HUES48 (cell line): ENCODE results near the gene PBX1.
"Not testable (repeated sequence)": the region's sequence is repeated elsewhere in the genome, so short reads cannot be mapped to it uniquely, and the experiment has no call there.

ENCODE experiments used
- H3K27ac ChIP-seq: one replicate; pipeline ENCODE4 v1.7.0; 2013; ENCODE audit warnings: low read depth, low read length, inconsistent platforms
- H3K27me3 ChIP-seq: 2 replicates; pipeline ENCODE4 v1.6.1; 2013; ENCODE audit warnings: mild to moderate bottlenecking, low read length; ENCODE audit not compliant: control insufficient read depth, insufficient read depth
- H3K36me3 ChIP-seq: 2 replicates; pipeline ENCODE4 v1.6.1; 2013; ENCODE audit warnings: low read length; ENCODE audit not compliant: control insufficient read depth, insufficient read depth
- H3K4me1 ChIP-seq: 2 replicates; pipeline ENCODE4 v1.6.1; 2013; ENCODE audit warnings: mild to moderate bottlenecking, low read length; ENCODE audit not compliant: control insufficient read depth, insufficient read depth
- H3K4me3 ChIP-seq: 2 replicates; pipeline ENCODE4 v1.5.1; 2013; ENCODE audit warnings: mild to moderate bottlenecking, low read depth, low read length
- H3K9ac ChIP-seq: 2 replicates; pipeline ENCODE4 v1.6.1; 2013; ENCODE audit warnings: mild to moderate bottlenecking, low read depth, low read length, moderate library complexity
- H3K9me3 ChIP-seq: 2 replicates; pipeline ENCODE4 v1.6.1; 2013; ENCODE audit warnings: low read length; ENCODE audit not compliant: control insufficient read depth, insufficient read depth

PBX1 gene

DNA sequence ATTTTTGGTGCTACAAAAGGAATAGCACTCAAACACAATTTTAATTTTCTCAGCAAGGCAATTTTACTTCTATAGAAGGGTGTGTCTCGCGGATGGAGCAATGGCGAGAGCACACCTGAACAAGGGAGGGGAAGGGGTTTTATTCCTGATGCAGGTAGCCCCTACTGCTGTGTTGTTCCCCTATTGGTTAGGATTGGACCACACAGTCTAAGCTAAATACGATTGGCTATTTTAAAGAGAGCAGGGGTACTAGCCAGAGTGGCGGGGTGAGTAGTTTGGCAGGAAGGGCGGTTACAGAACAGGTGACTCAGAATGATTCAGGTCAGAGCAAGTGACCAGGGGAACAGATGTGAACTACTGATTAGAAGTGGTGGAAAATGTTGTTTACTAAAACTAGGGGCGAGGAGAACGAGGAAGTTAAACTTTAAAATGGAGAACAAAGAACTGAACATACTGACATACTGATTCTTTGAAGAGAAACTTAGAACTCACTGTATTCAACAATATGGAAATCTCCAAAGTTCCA lies 6.5 kb upstream of the PBX1 start:
- not testable (repeated sequence) for H3K4me1 ChIP-seq, H3K4me3 ChIP-seq, H3K36me3 ChIP-seq, H3K9ac ChIP-seq, H3K27ac ChIP-seq, H3K27me3 ChIP-seq, H3K9me3 ChIP-seq

DNA sequence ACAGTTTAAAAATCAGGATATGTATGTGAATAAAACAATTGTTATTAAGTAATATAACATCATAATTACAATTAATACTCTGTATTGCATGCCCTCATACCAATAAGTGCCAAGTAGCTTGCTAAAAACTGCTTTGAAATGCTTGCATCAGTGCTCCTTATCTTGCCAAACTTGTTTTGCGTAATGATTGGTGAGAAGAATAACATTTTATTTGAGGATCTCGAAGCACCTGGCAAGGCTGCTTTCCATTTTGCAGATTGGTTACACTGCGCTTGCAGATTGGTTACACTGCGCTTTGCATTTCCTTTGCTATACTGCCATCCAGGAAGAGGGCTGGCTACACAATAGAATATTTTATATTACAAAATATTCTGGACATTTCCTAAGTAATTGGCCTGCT lies 1.7 kb upstream of the PBX1 start:
- H3K27me3 ChIP-seq, result no peaks in the 10 kb centered on the region
- H3K9me3 ChIP-seq, result peaks cover 4% of the 10 kb centered on the region
- H3K36me3 ChIP-seq, result no peaks in the 10 kb centered on the region
- H3K27ac ChIP-seq, result no peak overlapping the region
- H3K4me1 ChIP-seq, result peaks cover 23% of the 10 kb centered on the region
- no peak overlapping the region for H3K9ac ChIP-seq
- H3K4me3 ChIP-seq, result no peak overlapping the region

DNA sequence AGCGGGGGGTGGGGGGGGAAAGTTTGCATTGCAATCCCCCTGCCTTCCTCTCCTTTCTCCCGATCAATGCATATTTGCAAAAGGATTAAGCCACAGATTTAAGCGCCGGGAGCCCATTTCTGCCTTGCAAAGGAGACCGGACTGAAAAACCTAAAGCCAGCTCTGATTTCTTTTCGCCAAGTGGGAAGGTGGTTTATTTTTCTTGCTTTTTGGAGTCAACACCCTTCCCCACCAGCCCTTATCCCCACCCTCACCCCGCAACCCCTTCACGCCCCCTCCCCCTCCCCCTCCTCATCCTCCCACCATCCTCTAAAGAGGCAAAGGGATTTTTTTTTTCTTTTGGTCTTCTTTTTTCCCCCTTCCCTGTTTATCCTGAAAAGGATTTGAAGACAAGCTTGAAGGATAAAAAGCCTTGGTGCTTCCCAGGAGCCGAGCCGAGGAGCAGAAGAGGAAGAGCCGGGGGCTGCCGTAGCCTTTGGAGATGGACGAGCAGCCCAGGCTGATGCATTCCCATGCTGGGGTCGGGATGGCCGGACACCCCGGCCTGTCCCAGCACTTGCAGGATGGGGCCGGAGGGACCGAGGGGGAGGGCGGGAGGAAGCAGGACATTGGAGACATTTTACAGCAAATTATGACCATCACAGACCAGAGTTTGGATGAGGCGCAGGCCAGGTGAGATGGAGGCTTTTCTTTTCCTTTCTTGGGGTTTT lies 513 bp downstream of the PBX1 start:
- H3K4me1 ChIP-seq, result peaks cover 45% of the 10 kb centered on the region
- H3K4me3 ChIP-seq, result peak overlapping the region; percentile 100
- H3K27me3 ChIP-seq, result no peaks in the 10 kb centered on the region
- H3K27ac ChIP-seq, result peak overlapping the region; percentile 94
- H3K9me3 ChIP-seq, result no peaks in the 10 kb centered on the region
- peaks cover 15% of the 10 kb centered on the region for H3K36me3 ChIP-seq
- peak overlapping the region; percentile 86 for H3K9ac ChIP-seq

DNA sequence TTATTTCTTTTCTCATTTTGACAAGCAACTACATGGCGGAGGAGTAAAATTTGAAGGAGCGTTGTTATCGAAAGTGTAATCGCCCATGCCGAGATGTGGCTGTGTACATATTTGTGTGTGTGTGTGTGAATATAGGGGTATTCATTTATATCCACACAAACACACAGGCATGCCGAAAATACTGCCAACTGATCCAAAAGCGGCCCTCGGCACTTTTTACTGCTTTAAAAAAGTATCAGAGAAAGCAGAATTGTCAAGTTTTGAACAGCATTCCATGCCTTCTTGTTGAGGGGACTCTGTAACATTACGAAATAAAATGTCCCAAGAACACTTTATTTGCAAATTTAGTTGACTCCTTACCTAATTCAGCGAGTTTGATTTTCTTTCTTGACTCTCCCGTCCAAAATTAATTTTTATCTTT lies 1.1 kb downstream of the PBX1 start:
- Histone ChIP-seq H3K36me3 (peaks cover 16% of the 10 kb centered on the region), H3K9ac (peak overlapping the region; percentile 86), H3K4me1 (peaks cover 51% of the 10 kb centered on the region), H3K9me3 (no peaks in the 10 kb centered on the region), H3K4me3 (peak overlapping the region; percentile 100), H3K27ac (peak overlapping the region; percentile 94), H3K27me3 (no peaks in the 10 kb centered on the region)

DNA sequence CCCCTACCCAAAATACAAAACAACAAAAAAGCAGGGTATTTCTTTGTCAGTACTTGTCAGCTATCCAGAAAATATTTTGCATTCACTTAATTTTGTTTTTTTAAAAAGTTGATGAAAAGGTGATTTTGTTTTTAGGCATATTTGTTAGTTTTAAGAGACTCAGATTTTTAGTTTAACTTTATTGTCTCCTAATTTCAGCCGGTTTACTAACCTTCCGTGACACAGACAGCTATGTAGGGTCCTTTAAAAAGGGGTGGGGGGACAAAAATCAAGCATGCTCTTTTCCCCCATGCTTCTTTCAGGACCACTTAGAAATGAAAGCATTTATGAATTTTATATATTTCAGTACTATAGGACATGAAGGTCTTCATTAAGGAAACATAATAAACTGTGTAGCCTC lies 1.6 kb downstream of the PBX1 start:
- peak overlapping the region; percentile 94 for H3K27ac ChIP-seq
- no peaks in the 10 kb centered on the region for H3K27me3 ChIP-seq
- H3K4me3 ChIP-seq, result peak overlapping the region; percentile 100
- peaks cover 55% of the 10 kb centered on the region for H3K4me1 ChIP-seq
- H3K9ac ChIP-seq, result peak overlapping the region; percentile 86
- H3K9me3 ChIP-seq, result no peaks in the 10 kb centered on the region
- peaks cover 16% of the 10 kb centered on the region for H3K36me3 ChIP-seq

DNA sequence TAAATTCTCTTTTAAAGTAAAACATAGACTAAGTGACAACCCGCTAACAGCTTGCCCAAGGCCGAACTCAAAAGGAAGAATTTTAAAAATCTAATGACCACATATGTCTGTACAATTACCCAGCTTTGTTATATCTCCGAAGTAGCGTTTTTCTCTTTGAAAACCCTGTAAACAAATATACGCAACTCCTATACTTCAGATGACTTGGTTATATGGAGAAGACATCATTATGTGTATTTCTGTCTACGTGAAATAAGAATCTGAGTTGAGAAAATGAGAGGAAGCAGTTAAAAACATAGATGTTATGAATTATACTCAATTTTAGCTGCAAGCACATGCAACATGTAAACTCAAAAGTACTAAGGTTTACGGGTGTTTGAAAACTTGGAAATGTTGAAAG lies 2.0 kb downstream of the PBX1 start:
- H3K27ac ChIP-seq, result peak overlapping the region; percentile 94
- peak overlapping the region; percentile 100 for H3K4me3 ChIP-seq
- peaks cover 17% of the 10 kb centered on the region for H3K36me3 ChIP-seq
- H3K9ac ChIP-seq, result peak overlapping the region; percentile 86
- H3K4me1 ChIP-seq, result peaks cover 59% of the 10 kb centered on the region
- H3K9me3 ChIP-seq, result no peaks in the 10 kb centered on the region
- H3K27me3 ChIP-seq, result no peaks in the 10 kb centered on the region

DNA sequence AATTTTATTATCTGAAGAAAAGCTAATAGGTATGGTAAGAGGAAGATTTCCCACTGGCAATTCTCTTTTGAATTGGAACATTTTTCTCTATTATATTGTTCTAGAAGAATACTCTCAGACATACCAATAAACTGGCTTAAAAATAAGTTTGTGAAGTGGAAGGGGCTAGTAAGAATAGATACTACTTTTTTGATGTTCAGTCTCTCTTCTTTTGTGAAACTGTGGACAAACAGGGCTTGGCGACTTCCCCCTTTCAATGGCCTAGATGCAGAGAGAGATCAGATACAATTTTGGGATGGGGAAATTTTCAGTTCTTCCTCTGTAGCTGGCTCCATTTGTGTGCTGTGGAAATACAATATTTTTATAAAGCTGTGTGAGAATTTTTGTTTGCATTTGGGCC lies 2.5 kb downstream of the PBX1 start:
- Histone ChIP-seq H3K9ac (peak overlapping the region; percentile 86), H3K4me3 (peak overlapping the region; percentile 100), H3K27me3 (no peaks in the 10 kb centered on the region), H3K9me3 (no peaks in the 10 kb centered on the region), H3K36me3 (peaks cover 19% of the 10 kb centered on the region), H3K4me1 (peaks cover 64% of the 10 kb centered on the region), H3K27ac (peak overlapping the region; percentile 20)

DNA sequence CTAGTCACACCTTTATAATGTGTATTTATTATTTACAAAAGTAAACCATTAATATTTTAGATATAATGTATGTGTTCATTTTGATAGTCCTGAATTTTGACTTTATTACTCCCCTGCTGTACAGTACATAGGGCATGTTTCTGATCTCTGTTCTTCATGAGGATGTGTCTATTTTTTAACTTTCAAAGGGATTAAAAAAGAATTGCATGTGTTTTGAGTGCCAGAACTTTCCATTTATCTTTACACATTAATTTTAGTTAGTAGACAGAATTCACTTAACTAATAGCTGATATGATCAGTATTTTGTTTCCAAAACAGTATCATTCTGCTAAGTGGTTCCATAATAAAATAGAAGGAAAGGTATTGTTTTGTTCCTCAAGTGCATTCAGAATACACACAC lies 3.1 kb downstream of the PBX1 start:
- Histone ChIP-seq H3K27ac (no peak overlapping the region), H3K4me1 (peaks cover 65% of the 10 kb centered on the region), H3K4me3 (peak overlapping the region; percentile 100), H3K9ac (no peak overlapping the region), H3K36me3 (peaks cover 19% of the 10 kb centered on the region), H3K27me3 (no peaks in the 10 kb centered on the region), H3K9me3 (no peaks in the 10 kb centered on the region)

DNA sequence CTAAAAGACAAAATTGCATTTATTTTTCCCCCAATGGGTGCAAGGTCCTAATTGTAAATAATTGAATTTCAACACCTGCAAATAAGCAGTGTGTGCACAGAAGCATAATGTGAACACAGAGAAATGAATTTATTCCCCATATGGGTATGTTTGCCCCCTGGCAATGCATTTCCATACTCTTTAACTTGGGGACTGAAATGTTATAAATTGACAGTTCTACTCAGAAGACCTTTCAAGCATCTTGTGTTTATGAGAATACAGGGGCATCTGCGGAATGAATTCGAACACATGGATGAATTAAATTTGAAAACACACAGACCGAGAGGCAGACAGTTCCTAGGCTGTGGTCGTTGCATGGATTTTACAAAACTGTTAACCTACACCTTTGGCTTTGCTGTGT lies 3.5 kb downstream of the PBX1 start:
- Histone ChIP-seq H3K27me3 (no peaks in the 10 kb centered on the region), H3K27ac (no peak overlapping the region), H3K9me3 (no peaks in the 10 kb centered on the region), H3K9ac (no peak overlapping the region), H3K36me3 (peaks cover 19% of the 10 kb centered on the region), H3K4me3 (peak overlapping the region; percentile 100), H3K4me1 (peaks cover 65% of the 10 kb centered on the region)

DNA sequence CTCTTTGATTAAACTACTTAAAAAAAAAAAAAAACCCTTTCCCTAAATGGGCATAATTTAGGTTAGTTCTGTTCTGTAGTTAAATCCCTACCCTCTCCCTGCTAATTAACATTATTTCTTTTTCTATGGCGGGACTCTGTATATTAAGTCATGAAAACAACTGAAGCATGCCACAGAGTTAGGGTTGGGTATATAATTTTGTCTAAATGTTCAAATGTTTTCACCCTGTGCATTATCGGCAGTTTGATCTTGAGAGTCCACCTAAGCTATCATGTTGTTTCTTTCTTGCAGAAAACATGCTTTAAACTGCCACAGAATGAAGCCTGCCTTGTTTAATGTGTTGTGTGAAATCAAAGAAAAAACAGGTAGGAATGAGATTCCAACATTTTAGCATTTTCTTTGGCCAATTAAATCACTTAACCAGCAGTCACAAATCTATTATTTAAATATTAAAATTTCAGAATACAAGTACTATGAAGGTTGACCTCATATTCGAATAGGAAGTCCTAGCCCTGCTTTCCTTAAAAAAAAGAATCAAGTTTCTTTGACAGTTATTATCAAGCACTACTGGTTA lies 4.0 kb downstream of the PBX1 start:
- peaks cover 64% of the 10 kb centered on the region for H3K4me1 ChIP-seq
- no peaks in the 10 kb centered on the region for H3K9me3 ChIP-seq

DNA sequence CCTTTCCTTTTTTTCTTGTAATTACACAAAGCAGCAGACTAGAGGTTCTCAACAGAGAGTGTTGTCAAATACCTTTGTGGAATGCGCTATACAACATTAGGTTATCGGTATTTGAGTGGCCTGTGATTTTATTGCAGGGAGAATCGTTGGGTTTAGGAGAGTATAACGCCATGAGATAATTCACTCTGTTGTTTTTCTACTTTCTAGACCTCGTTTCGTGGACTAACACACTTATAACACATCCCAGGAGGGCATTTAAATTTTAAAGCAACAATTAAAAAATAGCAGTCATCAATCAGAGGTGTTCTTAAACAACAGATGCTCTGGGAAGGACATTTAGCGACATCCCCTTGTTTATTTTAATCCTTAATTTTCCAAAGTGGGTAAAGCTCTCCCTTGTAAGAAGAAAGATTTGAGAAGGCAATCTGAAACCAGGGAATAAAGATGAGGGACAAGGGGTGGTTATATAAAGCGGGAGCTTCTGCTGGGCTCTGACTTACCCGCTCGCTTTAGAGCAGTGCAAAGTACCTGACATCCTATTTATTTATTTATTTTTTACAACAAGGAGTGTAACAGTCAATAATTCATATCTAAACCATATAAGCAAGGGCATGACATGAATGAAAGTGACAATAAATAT lies 4.9 kb downstream of the PBX1 start:
- no peaks in the 10 kb centered on the region for H3K27me3 ChIP-seq
- peaks cover 66% of the 10 kb centered on the region for H3K4me1 ChIP-seq
- peaks cover 28% of the 10 kb centered on the region for H3K36me3 ChIP-seq
- peak overlapping the region; percentile 100 for H3K4me3 ChIP-seq
- no peaks in the 10 kb centered on the region for H3K9me3 ChIP-seq
- H3K9ac ChIP-seq, result no peak overlapping the region
- H3K27ac ChIP-seq, result peak overlapping the region; percentile 47

More for the DNA sequence above, 4.0 kb downstream of the PBX1 start:
- no peak overlapping the region for H3K27ac ChIP-seq
- H3K27me3 ChIP-seq, result no peaks in the 10 kb centered on the region
- peak overlapping the region; percentile 100 for H3K4me3 ChIP-seq
- peaks cover 20% of the 10 kb centered on the region for H3K36me3 ChIP-seq
- H3K9ac ChIP-seq, result no peak overlapping the region
